AG04450 (cell line): ENCODE results near the gene BUD13. TPM values are rescaled to one million over a fixed set of nuclear protein-coding genes. Genes with fewer than 3 reads are reported as not detected.

Experiments used
- CTCF ChIA-PET: fragments of 300-600, 350-600 bp; formaldehyde crosslinking; extraction: SDS; loops from one replicate; lab custom pipeline; 2022; ENCODE audit warnings: antibody characterized with exemption, inconsistent platforms; lab: Charles Lee
- POLR2A ChIA-PET: fragments of 350-600 bp; formaldehyde crosslinking; extraction: SDS; loops from one replicate; lab custom pipeline; 2021; ENCODE audit warnings: antibody characterized with exemption, inconsistent platforms; lab: Yijun Ruan, JAX
- DNase-seq: peaks from one replicate; pipeline ENCODE4 v3.0.0-alpha.2; 2011; ENCODE audit warnings: low read depth, low spot score
- H3K27ac ChIP-seq: one replicate; pipeline ENCODE4 v1.5.1; 2012; ENCODE audit warnings: low read depth, low read length, control low read depth
- H3K27me3 ChIP-seq: one replicate; pipeline ENCODE4 v1.6.0; 2012; ENCODE audit warnings: low read length; ENCODE audit not compliant: control insufficient read depth, insufficient read depth
- H3K4me3 ChIP-seq: 2 replicates; pipeline ENCODE4 v1.5.1; 2011; ENCODE audit warnings: mild to moderate bottlenecking, low read depth, low read length, control low read depth
- H3K9me3 ChIP-seq: 2 replicates; pipeline ENCODE4 v1.5.1; 2012; ENCODE audit warnings: low read length; ENCODE audit not compliant: control insufficient read depth, insufficient read depth
- polyA plus RNA-seq: library from polyadenylated mRNA; depleted of rRNA; stranded (reverse); fragments of >200 nt; gene quantifications from 2 replicates; pipeline ENCODE4 v1.2.3, GENCODE V29; 2011
- TF ChIP-seq, protein P1 (sequence below): IDR thresholded peaks from 2 replicates; pipeline ENCODE4 v1.5.1; 2011; ENCODE audit warnings: low read depth, low read length, control low read depth, inconsistent platforms

Gene BUD13
- polyA plus RNA-seq, 1 experiment: 12.3 TPM

DNA sequence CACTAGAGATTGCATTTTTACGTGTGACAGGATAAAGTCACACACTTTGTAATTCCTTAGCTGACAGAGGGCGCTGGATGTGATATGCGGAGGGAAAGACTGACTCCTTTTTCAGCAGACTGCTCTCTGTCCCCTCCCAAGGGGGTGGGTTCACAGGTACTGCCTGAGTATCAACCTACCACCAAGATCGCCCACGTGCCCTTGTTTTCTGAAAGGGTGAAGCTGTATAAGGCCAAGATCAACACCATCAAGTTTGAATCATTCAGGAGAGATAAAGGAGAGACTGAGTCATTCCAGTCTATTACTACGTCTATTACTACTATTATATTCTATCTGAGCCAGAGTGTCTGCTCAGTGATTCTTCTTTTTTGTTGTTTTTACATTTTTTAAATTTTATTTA lies 30.7 kb downstream of the BUD13 start:
- TF ChIP-seq, protein P1, sequence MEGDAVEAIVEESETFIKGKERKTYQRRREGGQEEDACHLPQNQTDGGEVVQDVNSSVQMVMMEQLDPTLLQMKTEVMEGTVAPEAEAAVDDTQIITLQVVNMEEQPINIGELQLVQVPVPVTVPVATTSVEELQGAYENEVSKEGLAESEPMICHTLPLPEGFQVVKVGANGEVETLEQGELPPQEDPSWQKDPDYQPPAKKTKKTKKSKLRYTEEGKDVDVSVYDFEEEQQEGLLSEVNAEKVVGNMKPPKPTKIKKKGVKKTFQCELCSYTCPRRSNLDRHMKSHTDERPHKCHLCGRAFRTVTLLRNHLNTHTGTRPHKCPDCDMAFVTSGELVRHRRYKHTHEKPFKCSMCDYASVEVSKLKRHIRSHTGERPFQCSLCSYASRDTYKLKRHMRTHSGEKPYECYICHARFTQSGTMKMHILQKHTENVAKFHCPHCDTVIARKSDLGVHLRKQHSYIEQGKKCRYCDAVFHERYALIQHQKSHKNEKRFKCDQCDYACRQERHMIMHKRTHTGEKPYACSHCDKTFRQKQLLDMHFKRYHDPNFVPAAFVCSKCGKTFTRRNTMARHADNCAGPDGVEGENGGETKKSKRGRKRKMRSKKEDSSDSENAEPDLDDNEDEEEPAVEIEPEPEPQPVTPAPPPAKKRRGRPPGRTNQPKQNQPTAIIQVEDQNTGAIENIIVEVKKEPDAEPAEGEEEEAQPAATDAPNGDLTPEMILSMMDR: no peak
- Histone ChIP-seq H3K27me3 (no peaks in the 10 kb centered on the region), H3K9me3 (no peaks in the 10 kb centered on the region), H3K4me3 (no peak overlapping the region), H3K27ac (no peak overlapping the region)
- ChIA-PET POLR2A (interaction anchor here (0.7 kb wide), 1 partner anchor 1333 kb away, joined by 5 read pairs; no protein-coding TSS in a partner anchor), CTCF (interaction anchor here (0.7 to 5.1 kb wide), 12 partner anchors 9 to 947 kb away, joined by 3 to 85 read pairs (median 4); no protein-coding TSS in a partner anchor)
- DNase-seq: no peak

DNA sequence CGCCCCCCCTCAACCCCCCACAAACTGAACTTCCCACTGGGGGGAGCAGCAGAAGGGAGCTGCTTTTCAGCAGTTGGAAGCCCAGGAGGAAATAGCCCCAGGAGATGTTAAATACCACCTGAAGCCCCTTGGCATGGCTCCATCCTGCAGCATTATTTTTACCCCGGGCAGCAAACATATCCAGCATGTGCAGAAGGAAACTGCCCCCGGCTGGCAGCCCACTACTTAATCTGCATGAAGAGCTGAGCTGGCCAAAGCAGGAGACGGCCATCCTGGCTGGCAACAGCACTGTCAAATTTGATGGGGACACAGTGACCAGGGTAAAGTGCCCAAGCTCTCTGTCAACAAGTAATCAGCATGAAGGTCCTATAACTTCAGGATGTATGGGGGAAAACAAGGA lies 32.0 kb downstream of the BUD13 start:
- Histone ChIP-seq H3K27me3 (no peaks in the 10 kb centered on the region), H3K9me3 (no peaks in the 10 kb centered on the region), H3K4me3 (no peak overlapping the region), H3K27ac (no peak overlapping the region)
- TF ChIP-seq, protein P1: no peak
- ChIA-PET CTCF (interaction anchor here (0.6 to 5.1 kb wide), 5 partner anchors 8 to 1133 kb away, joined by 3 to 85 read pairs (median 5); no protein-coding TSS in a partner anchor), POLR2A (interaction anchor here (0.6 kb wide), 1 partner anchor 193 kb away, joined by 13 read pairs; no protein-coding TSS in a partner anchor)
- no peak for DNase-seq

DNA sequence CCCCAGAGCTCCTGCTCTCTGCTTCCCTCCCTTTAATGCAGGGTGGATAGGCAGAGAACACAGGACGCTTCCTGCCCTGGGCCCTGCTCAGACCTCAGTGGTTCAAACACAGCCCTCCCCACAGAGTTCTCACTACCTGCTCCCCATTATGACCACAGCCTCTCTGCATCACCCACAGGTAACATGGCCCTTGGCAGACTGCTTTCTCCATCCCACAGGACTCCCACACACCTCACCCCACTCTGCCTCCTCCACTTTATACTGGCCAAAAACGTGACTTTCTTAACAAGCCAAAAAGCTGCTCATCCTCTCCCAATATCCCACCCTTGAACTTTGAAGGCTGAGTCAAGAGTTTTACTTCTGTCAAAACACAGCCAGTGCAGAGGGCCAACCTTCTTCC lies 33.8 kb downstream of the BUD13 start:
- POLR2A ChIA-PET: no interaction called here
- CTCF ChIA-PET: no interaction called here
- no peak overlapping the region for H3K4me3 ChIP-seq
- DNase-seq: no peak
- H3K27ac ChIP-seq: no peak overlapping the region
- H3K9me3 ChIP-seq: no peaks in the 10 kb centered on the region
- TF ChIP-seq, protein P1: no peak
- no peaks in the 10 kb centered on the region for H3K27me3 ChIP-seq

DNA sequence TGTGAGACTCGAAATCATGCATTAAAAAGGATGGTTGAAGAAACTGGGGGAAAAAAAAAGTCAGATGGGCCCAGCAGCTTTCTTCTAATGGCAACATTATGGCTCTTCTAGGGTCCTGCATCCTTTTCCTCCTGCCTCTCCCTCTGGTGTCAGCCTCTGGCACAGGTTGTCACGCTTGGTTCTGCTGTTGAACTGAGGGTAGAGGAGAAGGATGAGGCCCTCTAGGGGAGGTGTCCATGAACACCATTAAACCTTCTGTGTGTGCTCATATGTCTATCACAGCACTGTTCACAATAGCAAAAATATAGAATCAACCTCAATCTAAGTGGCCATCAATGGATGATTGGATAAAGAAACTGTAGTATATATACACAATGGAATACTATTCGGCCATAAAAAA lies 36.0 kb downstream of the BUD13 start:
- H3K4me3 ChIP-seq: no peak overlapping the region
- CTCF ChIA-PET: interaction anchor here (1.4 kb wide), 1 partner anchor 369 kb away, joined by 4 read pairs; no protein-coding TSS in a partner anchor
- H3K27me3 ChIP-seq: peaks cover 2% of the 10 kb centered on the region
- no peaks in the 10 kb centered on the region for H3K9me3 ChIP-seq
- no peak overlapping the region for H3K27ac ChIP-seq
- TF ChIP-seq, protein P1: no peak
- POLR2A ChIA-PET: no interaction called here
- DNase-seq: no peak

DNA sequence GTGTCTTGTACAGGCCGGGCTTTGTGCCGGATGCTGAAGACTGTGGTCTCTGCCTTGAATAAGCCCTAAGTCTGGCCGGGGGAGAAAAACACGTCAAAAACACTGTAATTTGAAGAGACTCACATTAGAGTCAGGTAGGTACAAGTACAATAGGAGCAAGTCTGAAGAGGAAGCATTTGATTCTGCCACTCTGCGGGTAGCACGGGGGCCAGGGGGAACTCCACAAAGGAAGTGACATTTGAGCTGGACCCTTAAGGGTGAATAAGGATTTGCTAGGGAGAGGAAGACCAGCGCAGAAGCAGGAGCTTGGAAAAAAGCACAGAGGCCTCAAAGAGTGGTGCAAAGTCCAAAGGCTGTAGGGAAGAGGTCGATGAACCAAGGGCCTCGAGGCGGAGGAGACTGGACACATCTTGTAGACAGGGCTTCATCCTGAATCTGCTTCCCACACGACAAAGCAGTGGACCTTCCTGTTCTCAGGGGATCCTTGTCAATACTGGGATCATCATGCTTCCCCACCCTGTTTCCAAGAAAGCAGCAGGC lies 38.7 kb downstream of the BUD13 start:
- ChIA-PET POLR2A (no interaction called here), CTCF (interaction anchor here (1.0 to 4.2 kb wide), 6 partner anchors 9 to 405 kb away, joined by 3 to 85 read pairs (median 7); no protein-coding TSS in a partner anchor)
- no peak overlapping the region for H3K4me3 ChIP-seq
- TF ChIP-seq, protein P1: no peak
- no peaks in the 10 kb centered on the region for H3K9me3 ChIP-seq
- no peak for DNase-seq
- peaks cover 29% of the 10 kb centered on the region for H3K27me3 ChIP-seq
- no peak overlapping the region for H3K27ac ChIP-seq
